Measurements from ENCODE around the gene SCN1A.
"Not testable (repeated sequence)": the region's sequence is repeated elsewhere in the genome, so short reads cannot be mapped to it uniquely, and the experiment has no call there.

SCN1A gene

GRCh38 chr2:165989851-165990250 lies 138.0 kb downstream of the SCN1A start:
- no peak for ATAC-seq (ENCODE audit: insufficient read depth, low read depth)
- Histone ChIP-seq H2AFZ (ENCODE audit: low read depth, low read length) (no peak overlapping the region), H3K27me3 (ENCODE audit: insufficient read depth, low read length, poor library complexity) (no peaks in the 10 kb centered on the region), H3K4me3 (ENCODE audit: low read depth in 1 of 2, low read length in 2 of 2) (no peak overlapping the region), H3K4me2 (ENCODE audit: insufficient read depth, low read length) (no peak overlapping the region), H3K27ac (ENCODE audit: low read length) (no peak overlapping the region), H3K4me1 (ENCODE audit: insufficient read depth, low read length) (no peaks in the 10 kb centered on the region), H3K9me3 (ENCODE audit: insufficient read depth, low read length, severe bottlenecking) (no peaks in the 10 kb centered on the region), H4K20me1 (ENCODE audit: insufficient read depth, low read length) (no peaks in the 10 kb centered on the region), H3K36me3 (ENCODE audit: insufficient read depth, low read length) (no peaks in the 10 kb centered on the region), H3K79me2 (ENCODE audit: insufficient read depth, low read length) (no peaks in the 10 kb centered on the region), H3K9ac (ENCODE audit: low read depth, low read length) (no peak overlapping the region)
- TF ChIP-seq CTCF (IDR thresholded peaks at IDR 0.05; ENCODE audit: borderline replicate concordance, extremely low read depth, low read length, poor library complexity, severe bottlenecking) (no peak), EZH2 (IDR thresholded peaks at IDR 0.05; ENCODE audit: borderline replicate concordance, low read depth, low read length, severe bottlenecking) (no peak)
- DNase-seq: no peak

GRCh38 chr2:165985120-165985519 lies 142.7 kb downstream of the SCN1A start:
- TF ChIP-seq EZH2 (IDR thresholded peaks at IDR 0.05; ENCODE audit: borderline replicate concordance, low read depth, low read length, severe bottlenecking): no peak
- no peak for TF ChIP-seq CTCF (IDR thresholded peaks at IDR 0.05; ENCODE audit: borderline replicate concordance, extremely low read depth, low read length, poor library complexity, severe bottlenecking)
- H3K4me2 ChIP-seq (ENCODE audit: insufficient read depth, low read length): no peak overlapping the region
- no peaks in the 10 kb centered on the region for H3K9me3 ChIP-seq (ENCODE audit: insufficient read depth, low read length, severe bottlenecking)
- H3K4me1 ChIP-seq (ENCODE audit: insufficient read depth, low read length): no peaks in the 10 kb centered on the region
- no peaks in the 10 kb centered on the region for H3K36me3 ChIP-seq (ENCODE audit: insufficient read depth, low read length)
- no peak overlapping the region for H2AFZ ChIP-seq (ENCODE audit: low read depth, low read length)
- H3K9ac ChIP-seq (ENCODE audit: low read depth, low read length): no peak overlapping the region
- ATAC-seq (ENCODE audit: insufficient read depth, low read depth) (no peak), DNase-seq (no peak)
- H3K79me2 ChIP-seq (ENCODE audit: insufficient read depth, low read length): no peaks in the 10 kb centered on the region
- no peaks in the 10 kb centered on the region for H3K27me3 ChIP-seq (ENCODE audit: insufficient read depth, low read length, poor library complexity)
- H3K4me3 ChIP-seq (ENCODE audit: low read depth in 1 of 2, low read length in 2 of 2): no peak overlapping the region
- H3K27ac ChIP-seq (ENCODE audit: low read length): no peak overlapping the region
- no peaks in the 10 kb centered on the region for H4K20me1 ChIP-seq (ENCODE audit: insufficient read depth, low read length)

GRCh38 chr2:165972161-165972560 lies 155.7 kb downstream of the SCN1A start:
- not testable (repeated sequence) for H3K79me2 ChIP-seq (ENCODE audit: insufficient read depth, low read length); H3K27ac ChIP-seq (ENCODE audit: low read length); H3K36me3 ChIP-seq (ENCODE audit: insufficient read depth, low read length); H3K27me3 ChIP-seq (ENCODE audit: insufficient read depth, low read length, poor library complexity); H3K9me3 ChIP-seq (ENCODE audit: insufficient read depth, low read length, severe bottlenecking); H2AFZ ChIP-seq (ENCODE audit: low read depth, low read length); H3K9ac ChIP-seq (ENCODE audit: low read depth, low read length); H3K4me3 ChIP-seq (ENCODE audit: low read depth in 1 of 2, low read length in 2 of 2); ATAC-seq (ENCODE audit: insufficient read depth, low read depth); H3K4me1 ChIP-seq (ENCODE audit: insufficient read depth, low read length); H3K4me2 ChIP-seq (ENCODE audit: insufficient read depth, low read length); DNase-seq; H4K20me1 ChIP-seq (ENCODE audit: insufficient read depth, low read length)

- no peaks in the 10 kb centered on the region for H3K4me1 ChIP-seq (ENCODE audit: insufficient read depth, low read length)
- H3K9ac ChIP-seq (ENCODE audit: low read depth, low read length): no peak overlapping the region
- no peak for TF ChIP-seq EZH2 (IDR thresholded peaks at IDR 0.05; ENCODE audit: borderline replicate concordance, low read depth, low read length, severe bottlenecking)
- TF ChIP-seq CTCF (IDR thresholded peaks at IDR 0.05; ENCODE audit: borderline replicate concordance, extremely low read depth, low read length, poor library complexity, severe bottlenecking): no peak
- no peaks in the 10 kb centered on the region for H3K9me3 ChIP-seq (ENCODE audit: insufficient read depth, low read length, severe bottlenecking)
- H2AFZ ChIP-seq (ENCODE audit: low read depth, low read length): no peak overlapping the region
- ATAC-seq (ENCODE audit: insufficient read depth, low read depth) (no peak), DNase-seq (no peak)
- no peaks in the 10 kb centered on the region for H3K79me2 ChIP-seq (ENCODE audit: insufficient read depth, low read length)
- H3K27ac ChIP-seq (ENCODE audit: low read length): no peak overlapping the region
- H3K36me3 ChIP-seq (ENCODE audit: insufficient read depth, low read length): no peaks in the 10 kb centered on the region
- no peaks in the 10 kb centered on the region for H4K20me1 ChIP-seq (ENCODE audit: insufficient read depth, low read length)
- no peaks in the 10 kb centered on the region for H3K27me3 ChIP-seq (ENCODE audit: insufficient read depth, low read length, poor library complexity)
- no peak overlapping the region for H3K4me2 ChIP-seq (ENCODE audit: insufficient read depth, low read length)
- H3K4me3 ChIP-seq (ENCODE audit: low read depth in 1 of 2, low read length in 2 of 2): no peak overlapping the region
These were observed 157.2 kb downstream of the SCN1A start for GRCh38 chr2:165970663-165971062.
